ENCODE results near the gene EXOC2. TPM values are rescaled to one million over a fixed set of nuclear protein-coding genes. Genes with fewer than 3 reads are reported as not detected.

The EXOC2 gene
- total and polyA plus RNA-seq, 4 experiments from 2014 or later, result 38.2 to 48.3 (median 46.1) TPM

DNA sequence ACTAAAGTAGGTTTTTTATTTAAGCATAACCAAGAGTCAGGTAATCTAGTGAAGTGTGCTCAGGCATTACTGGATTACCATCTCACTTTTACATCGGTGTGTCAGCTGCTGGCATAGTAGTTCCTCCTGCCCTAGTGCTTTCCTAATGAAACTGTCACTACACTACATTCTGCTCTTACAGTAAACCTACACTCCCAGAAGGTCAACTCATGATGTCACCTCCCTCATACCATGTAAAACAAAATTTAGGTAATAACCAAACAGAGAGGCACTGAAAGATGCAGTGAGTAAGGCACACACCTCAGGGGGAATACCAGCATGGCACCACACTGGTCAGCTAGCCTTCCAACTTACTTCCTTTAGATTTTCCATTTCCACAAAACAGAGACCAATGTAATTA, 59.3 kb downstream of the EXOC2 start:
- Histone ChIP-seq H3K27ac (ENCODE audit: low read depth, low read length) (no peak overlapping the region), H3K4me1 (ENCODE audit: insufficient read depth, low read length) (peaks cover 8% of the 10 kb centered on the region), H3K9me3 (ENCODE audit: control insufficient read depth in 1 of 2, low read length in 2 of 2) (no peaks in the 10 kb centered on the region), H3K36me3 (ENCODE audit: insufficient read depth, low read length) (peaks cover 17% of the 10 kb centered on the region), H3K27me3 (ENCODE audit: insufficient read depth, low read length) (no peaks in the 10 kb centered on the region), H3K4me3 (ENCODE audit: low read length in 2 of 2) (no peak overlapping the region)
- ChIA-PET CTCF (ENCODE audit: partially characterized antibody) (no interaction called here), POLR2A (ENCODE audit: partially characterized antibody) (no interaction called here)
- intact Hi-C loops (cut with micrococcal nuclease), result no loop called here
- Mint-ChIP-seq H3K27ac (peak overlapping the region in 1 of 7 donors; percentile 0), H3K4me1 (peaks cover 6 to 22% (median 16%) of the 10 kb centered on the region in 4 donors), H3K36me3 (peaks cover 39 to 59% of the 10 kb centered on the region in 2 donors), H3K4me3 (no peak overlapping the region), H3K27me3 (no peaks in the 10 kb centered on the region), H3K9me3 (no peaks in the 10 kb centered on the region)
- no peak for DNase-seq

GRCh38 chr6:628766-629165, 64.2 kb downstream of the EXOC2 start:
- H3K4me1 Mint-ChIP-seq, result peaks cover 7 to 22% (median 15%) of the 10 kb centered on the region in 4 donors
- H3K9me3 Mint-ChIP-seq, result no peaks in the 10 kb centered on the region
- H3K27me3 ChIP-seq (ENCODE audit: insufficient read depth, low read length), result no peaks in the 10 kb centered on the region
- H3K4me1 ChIP-seq (ENCODE audit: insufficient read depth, low read length), result peaks cover 8% of the 10 kb centered on the region
- peaks cover 4% of the 10 kb centered on the region for H3K36me3 ChIP-seq (ENCODE audit: insufficient read depth, low read length)
- H3K4me3 Mint-ChIP-seq, result peak overlapping the region in 2 of 8 donors; percentile 18 to 36
- H3K9me3 ChIP-seq (ENCODE audit: control insufficient read depth in 1 of 2, low read length in 2 of 2), result no peaks in the 10 kb centered on the region
- intact Hi-C loops (cut with micrococcal nuclease), result no loop called here
- H3K27me3 Mint-ChIP-seq, result no peaks in the 10 kb centered on the region
- DNase-seq, result no peak
- ChIA-PET CTCF (ENCODE audit: partially characterized antibody) (no interaction called here), POLR2A (ENCODE audit: partially characterized antibody) (interaction anchor here (1.3 kb wide), 1 partner anchor 64 kb away, joined by 4 read pairs; the partner anchor contains the start of gene EXOC2)
- H3K36me3 Mint-ChIP-seq, result peaks cover 35 to 58% of the 10 kb centered on the region in 2 donors
- peak overlapping the region in 6 of 7 donors; percentile 10 to 63 (median 29) for H3K27ac Mint-ChIP-seq
- H3K4me3 ChIP-seq (ENCODE audit: low read length in 2 of 2), result no peak overlapping the region
- no peak overlapping the region for H3K27ac ChIP-seq (ENCODE audit: low read depth, low read length)

DNA sequence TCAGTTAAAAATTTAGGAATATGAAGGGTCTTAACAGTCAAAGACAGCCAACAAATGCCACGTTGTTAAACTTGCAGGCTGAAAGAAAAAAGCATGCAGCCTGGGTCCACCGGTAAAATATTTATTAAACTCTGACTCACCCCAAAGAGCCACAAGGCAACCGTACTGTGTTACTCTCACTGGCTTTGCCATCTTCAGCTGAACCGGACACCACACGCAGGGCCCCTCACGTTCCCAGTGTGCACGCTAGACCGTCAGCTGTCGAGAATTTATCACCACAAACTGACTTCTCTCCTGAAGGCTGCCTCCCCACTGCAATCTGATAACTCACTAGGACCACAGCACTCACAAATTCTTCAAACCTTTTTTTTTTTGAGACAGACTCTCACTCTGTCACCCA, 66.7 kb downstream of the EXOC2 start:
- peaks cover 8% of the 10 kb centered on the region for H3K4me1 ChIP-seq (ENCODE audit: insufficient read depth, low read length)
- intact Hi-C loops (cut with micrococcal nuclease), result no loop called here
- H3K4me3 Mint-ChIP-seq, result no peak overlapping the region
- H3K36me3 Mint-ChIP-seq, result peaks cover 27 to 61% of the 10 kb centered on the region in 2 donors
- H3K4me3 ChIP-seq (ENCODE audit: low read length in 2 of 2), result no peak overlapping the region
- H3K36me3 ChIP-seq (ENCODE audit: insufficient read depth, low read length), result peaks cover 8% of the 10 kb centered on the region
- CTCF ChIA-PET (ENCODE audit: partially characterized antibody), result no interaction called here
- peaks cover 7 to 17% (median 10%) of the 10 kb centered on the region in 4 donors for H3K4me1 Mint-ChIP-seq
- no peaks in the 10 kb centered on the region for H3K9me3 ChIP-seq (ENCODE audit: control insufficient read depth in 1 of 2, low read length in 2 of 2)
- H3K27me3 ChIP-seq (ENCODE audit: insufficient read depth, low read length), result no peaks in the 10 kb centered on the region
- no peak overlapping the region for H3K27ac Mint-ChIP-seq
- no peak overlapping the region for H3K27ac ChIP-seq (ENCODE audit: low read depth, low read length)
- H3K27me3 Mint-ChIP-seq, result no peaks in the 10 kb centered on the region
- POLR2A ChIA-PET (ENCODE audit: partially characterized antibody), result no interaction called here
- no peaks in the 10 kb centered on the region for H3K9me3 Mint-ChIP-seq
- DNase-seq, result no peak

GRCh38 chr6:624979-625378, 68.0 kb downstream of the EXOC2 start:
- Histone ChIP-seq H3K36me3 (ENCODE audit: insufficient read depth, low read length) (peaks cover 8% of the 10 kb centered on the region), H3K27me3 (ENCODE audit: insufficient read depth, low read length) (no peaks in the 10 kb centered on the region), H3K4me3 (ENCODE audit: low read length in 2 of 2) (no peak overlapping the region), H3K27ac (ENCODE audit: low read depth, low read length) (no peak overlapping the region), H3K9me3 (ENCODE audit: control insufficient read depth in 1 of 2, low read length in 2 of 2) (no peaks in the 10 kb centered on the region), H3K4me1 (ENCODE audit: insufficient read depth, low read length) (peaks cover 8% of the 10 kb centered on the region)
- Mint-ChIP-seq H3K9me3 (peaks cover 0 to 1% (median 0%) of the 10 kb centered on the region in 8 donors), H3K27me3 (no peaks in the 10 kb centered on the region), H3K27ac (no peak overlapping the region), H3K36me3 (peaks cover 27 to 74% of the 10 kb centered on the region in 2 donors), H3K4me1 (peaks cover 7 to 20% (median 8%) of the 10 kb centered on the region in 4 donors), H3K4me3 (no peak overlapping the region)
- no peak for DNase-seq
- intact Hi-C loops (cut with micrococcal nuclease), result no loop called here
- ChIA-PET CTCF (ENCODE audit: partially characterized antibody) (no interaction called here), POLR2A (ENCODE audit: partially characterized antibody) (no interaction called here)

- Histone ChIP-seq H3K27me3 (ENCODE audit: insufficient read depth, low read length) (no peaks in the 10 kb centered on the region), H3K4me3 (ENCODE audit: low read length in 2 of 2) (no peak overlapping the region), H3K27ac (ENCODE audit: low read depth, low read length) (no peak overlapping the region), H3K36me3 (ENCODE audit: insufficient read depth, low read length) (peaks cover 15% of the 10 kb centered on the region), H3K4me1 (ENCODE audit: insufficient read depth, low read length) (no peaks in the 10 kb centered on the region), H3K9me3 (ENCODE audit: control insufficient read depth in 1 of 2, low read length in 2 of 2) (no peaks in the 10 kb centered on the region)
- Mint-ChIP-seq H3K9me3 (peaks cover 0 to 1% (median 0%) of the 10 kb centered on the region in 8 donors), H3K27me3 (no peaks in the 10 kb centered on the region), H3K4me3 (no peak overlapping the region), H3K36me3 (peaks cover 24 to 71% of the 10 kb centered on the region in 2 donors), H3K27ac (no peak overlapping the region), H3K4me1 (peaks cover 0 to 8% (median 3%) of the 10 kb centered on the region in 4 donors)
- DNase-seq, result no peak
- POLR2A ChIA-PET (ENCODE audit: partially characterized antibody), result no interaction called here
- CTCF ChIA-PET (ENCODE audit: partially characterized antibody), result no interaction called here
- intact Hi-C loops (cut with micrococcal nuclease), result no loop called here
These were observed 70.5 kb downstream of the EXOC2 start for GRCh38 chr6:622462-622861.

DNA sequence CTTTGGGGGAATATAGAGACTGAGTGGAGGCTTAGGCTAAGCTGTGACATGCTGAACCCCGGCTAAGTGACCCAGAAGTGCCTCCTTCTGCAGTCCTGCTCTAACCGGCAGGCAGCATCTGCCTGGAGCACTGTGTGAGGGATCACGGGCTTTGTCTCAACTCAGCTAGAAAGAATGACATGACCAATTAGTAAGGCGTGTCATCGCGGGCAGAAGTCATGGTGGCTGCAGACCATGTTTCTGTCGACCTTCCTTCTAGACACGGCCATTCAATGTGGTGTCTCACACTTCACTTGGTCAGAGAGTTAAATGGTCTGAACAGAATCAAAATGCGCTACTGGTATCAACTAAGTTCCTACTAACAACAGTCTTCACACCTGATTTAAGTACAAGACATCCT, 71.0 kb downstream of the EXOC2 start:
- Histone ChIP-seq H3K27me3 (ENCODE audit: insufficient read depth, low read length) (no peaks in the 10 kb centered on the region), H3K36me3 (ENCODE audit: insufficient read depth, low read length) (peaks cover 18% of the 10 kb centered on the region), H3K27ac (ENCODE audit: low read depth, low read length) (no peak overlapping the region), H3K9me3 (ENCODE audit: control insufficient read depth in 1 of 2, low read length in 2 of 2) (no peaks in the 10 kb centered on the region), H3K4me1 (ENCODE audit: insufficient read depth, low read length) (no peaks in the 10 kb centered on the region), H3K4me3 (ENCODE audit: low read length in 2 of 2) (no peak overlapping the region)
- CTCF ChIA-PET (ENCODE audit: partially characterized antibody), result no interaction called here
- peaks cover 0 to 10% (median 5%) of the 10 kb centered on the region in 4 donors for H3K4me1 Mint-ChIP-seq
- no peak overlapping the region for H3K27ac Mint-ChIP-seq
- no peaks in the 10 kb centered on the region for H3K27me3 Mint-ChIP-seq
- H3K9me3 Mint-ChIP-seq, result peaks cover 0 to 1% (median 0%) of the 10 kb centered on the region in 8 donors
- no peak overlapping the region for H3K4me3 Mint-ChIP-seq
- no peak for DNase-seq
- POLR2A ChIA-PET (ENCODE audit: partially characterized antibody), result no interaction called here
- intact Hi-C loops (cut with micrococcal nuclease), result no loop called here
- H3K36me3 Mint-ChIP-seq, result peaks cover 29 to 70% of the 10 kb centered on the region in 2 donors

DNA sequence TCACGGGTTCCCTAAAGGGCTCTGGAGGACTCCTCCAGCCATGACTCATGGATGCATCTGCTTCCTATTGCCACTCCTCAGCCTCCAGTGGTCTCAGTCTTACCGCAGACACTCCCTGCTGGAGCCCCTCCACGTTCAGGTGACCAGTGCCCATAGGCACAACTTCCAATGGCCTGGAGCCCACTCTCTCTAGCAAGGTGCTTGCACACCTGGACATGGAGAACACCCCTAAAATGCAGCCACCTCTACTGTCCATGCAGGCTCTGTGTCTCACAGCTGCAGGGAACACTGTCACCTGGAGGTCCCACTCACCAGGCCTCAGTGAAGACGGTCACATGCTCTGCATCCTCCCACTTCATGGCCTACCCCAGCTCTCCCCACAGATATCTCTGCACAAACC, 72.0 kb downstream of the EXOC2 start:
- POLR2A ChIA-PET (ENCODE audit: partially characterized antibody), result no interaction called here
- Mint-ChIP-seq H3K4me1 (peaks cover 0 to 10% (median 5%) of the 10 kb centered on the region in 4 donors), H3K4me3 (no peak overlapping the region), H3K27me3 (no peaks in the 10 kb centered on the region), H3K27ac (peak overlapping the region in 1 of 7 donors; percentile 24), H3K36me3 (peaks cover 28 to 66% of the 10 kb centered on the region in 2 donors), H3K9me3 (peaks cover 0 to 1% (median 0%) of the 10 kb centered on the region in 8 donors)
- intact Hi-C loops (cut with micrococcal nuclease), result no loop called here
- Histone ChIP-seq H3K27me3 (ENCODE audit: insufficient read depth, low read length) (no peaks in the 10 kb centered on the region), H3K4me1 (ENCODE audit: insufficient read depth, low read length) (no peaks in the 10 kb centered on the region), H3K9me3 (ENCODE audit: control insufficient read depth in 1 of 2, low read length in 2 of 2) (no peaks in the 10 kb centered on the region), H3K27ac (ENCODE audit: low read depth, low read length) (no peak overlapping the region), H3K36me3 (ENCODE audit: insufficient read depth, low read length) (peaks cover 18% of the 10 kb centered on the region), H3K4me3 (ENCODE audit: low read length in 2 of 2) (no peak overlapping the region)
- no peak for DNase-seq
- CTCF ChIA-PET (ENCODE audit: partially characterized antibody), result interaction anchor here (1.0 kb wide), 1 partner anchor 9 kb away, joined by 3 read pairs; no protein-coding TSS in a partner anchor

Data from CD4-positive, alpha-beta memory T cell (primary cell).